HL-60/S4 treated with phorbol 12-myristate 13-acetate at 8.2 ng/mL for 4 days and 3 days (cell line): ENCODE results near the gene MCCC1.
"Not testable (repeated sequence)": the region's sequence is repeated elsewhere in the genome, so short reads cannot be mapped to it uniquely, and the experiment has no call there.

Source experiments
- in situ Hi-C: fragments of 300-500 bp; cut with MboI; formaldehyde crosslinking; loops from 2 replicates; pipeline ENCODE4 v1.15.0; 2022; ENCODE audit warnings: low sequenced_read_pairs

MCCC1 gene

DNA sequence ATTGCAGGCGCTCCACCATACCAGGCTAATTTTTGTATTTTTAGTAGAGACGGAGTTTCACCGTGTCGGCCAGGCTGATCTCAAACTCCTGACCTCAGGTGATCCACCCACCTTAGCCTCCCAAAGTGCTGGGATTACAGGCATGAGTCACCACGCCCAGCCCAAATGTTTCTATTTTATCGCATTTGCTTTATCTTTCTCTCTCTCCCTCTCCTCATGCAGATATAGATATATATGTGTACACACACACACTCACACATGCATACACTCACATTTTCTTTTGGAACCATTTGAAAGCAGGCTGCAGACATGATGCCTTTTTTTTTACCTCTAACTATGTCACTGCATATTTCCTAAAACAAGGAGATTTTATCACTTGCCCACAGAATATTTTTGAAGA lies 7.3 kb upstream of the MCCC1 start:
- in situ Hi-C loops, result no loop called here

DNA sequence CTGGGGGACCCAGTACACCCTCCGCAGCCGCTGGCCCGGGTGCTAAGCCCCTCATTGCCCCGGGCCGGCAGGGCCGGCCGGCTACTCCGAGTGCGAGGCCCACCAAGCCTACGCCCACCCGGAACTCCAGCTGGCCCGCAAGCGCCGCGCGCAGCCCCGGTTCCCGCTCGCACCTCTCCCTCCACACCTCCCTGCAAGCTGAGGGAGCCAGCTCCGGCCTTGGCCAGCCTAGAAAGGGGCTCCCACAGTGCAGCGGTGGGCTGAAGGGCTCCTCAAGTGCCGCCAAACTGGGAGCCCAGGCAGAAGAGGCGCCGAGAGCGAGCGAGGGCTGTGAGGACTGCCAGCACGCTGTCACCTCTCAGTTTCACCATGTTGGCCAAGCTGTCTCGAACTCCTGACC lies 4.7 kb upstream of the MCCC1 start:
- in situ Hi-C loops, result not testable (repeated sequence)

DNA sequence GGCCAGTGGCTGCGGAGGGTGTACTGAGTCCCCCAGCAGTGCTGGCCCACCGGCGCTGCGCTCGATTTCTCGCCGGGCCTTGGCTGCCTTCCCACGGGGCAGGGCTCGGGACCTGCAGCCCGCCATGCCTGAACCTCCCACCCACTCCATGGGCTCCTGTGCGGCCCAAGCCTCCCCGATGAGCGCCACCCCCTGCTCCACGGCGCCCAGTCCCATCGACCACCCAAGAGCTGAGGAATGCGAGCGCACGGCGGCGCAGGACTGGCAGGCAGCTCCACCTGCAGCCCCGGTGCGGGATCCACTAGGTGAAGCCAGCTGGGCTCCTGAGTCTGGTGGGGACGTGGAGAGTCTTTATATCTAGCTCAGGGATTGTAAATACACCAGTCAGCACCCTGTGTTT lies 1.7 kb upstream of the MCCC1 start:
- in situ Hi-C loops, result not testable (repeated sequence)

DNA sequence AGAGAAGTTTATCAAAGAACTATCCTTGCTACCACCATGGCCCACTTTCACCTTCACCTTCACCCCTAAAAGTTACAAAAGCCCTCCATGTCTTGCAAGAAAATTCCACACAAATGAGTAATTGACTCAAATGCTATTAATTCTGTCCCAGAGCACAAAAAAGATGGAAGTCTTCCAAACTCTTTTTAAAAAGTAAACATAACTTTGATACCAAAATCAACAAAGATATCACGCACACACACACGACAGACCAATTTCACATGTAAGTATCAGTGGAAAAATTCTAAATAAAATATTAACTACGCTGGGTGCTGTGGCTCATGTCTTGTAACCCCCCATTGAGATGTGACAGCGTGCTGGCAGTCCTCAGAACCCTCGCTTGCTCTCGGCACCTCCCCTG lies 1.1 kb upstream of the MCCC1 start:
- in situ Hi-C loops, result no loop called here

DNA sequence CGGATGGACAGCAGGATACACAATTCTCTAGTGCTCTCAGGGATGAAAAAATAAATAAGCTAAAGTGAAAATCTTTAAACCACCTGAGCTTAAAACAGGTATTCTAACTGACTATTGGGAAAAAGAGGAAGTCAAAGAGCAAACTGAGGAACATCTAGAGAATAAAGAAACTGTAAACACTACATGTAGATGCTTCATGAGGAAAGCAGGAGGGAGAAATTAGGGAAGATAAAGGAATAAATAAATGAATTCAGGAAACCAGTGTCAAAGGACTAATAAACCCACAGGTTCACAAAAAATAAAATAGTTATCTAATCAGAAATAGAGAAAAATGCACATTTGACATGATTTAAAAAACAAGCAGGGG lies 525 bp upstream of the MCCC1 start:
- in situ Hi-C loops, result no loop called here

DNA sequence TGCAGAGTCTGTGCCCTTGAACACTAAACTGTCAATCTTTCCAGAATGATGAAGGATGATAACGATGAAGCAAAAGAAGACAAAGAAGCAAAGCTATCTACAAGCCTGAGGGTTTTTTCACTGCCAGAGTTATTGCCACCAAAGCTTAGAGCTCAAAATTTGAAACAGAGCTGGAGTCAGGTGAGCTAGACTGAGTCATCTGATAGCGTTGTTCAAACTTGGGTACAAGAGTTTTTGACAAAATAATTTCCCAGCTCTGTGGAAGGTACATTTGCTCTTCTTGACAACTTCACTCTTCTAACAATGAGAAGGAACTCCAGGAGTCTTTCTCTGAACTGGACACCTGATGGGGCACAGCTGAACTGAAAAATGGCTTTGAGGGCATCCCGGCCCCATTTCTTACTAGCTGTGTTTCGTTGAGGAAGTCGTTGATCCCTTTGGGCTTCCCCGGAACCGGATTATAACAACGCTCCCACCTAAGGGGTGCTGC lies 715 bp downstream of the MCCC1 start:
- in situ Hi-C loops, result no loop called here

DNA sequence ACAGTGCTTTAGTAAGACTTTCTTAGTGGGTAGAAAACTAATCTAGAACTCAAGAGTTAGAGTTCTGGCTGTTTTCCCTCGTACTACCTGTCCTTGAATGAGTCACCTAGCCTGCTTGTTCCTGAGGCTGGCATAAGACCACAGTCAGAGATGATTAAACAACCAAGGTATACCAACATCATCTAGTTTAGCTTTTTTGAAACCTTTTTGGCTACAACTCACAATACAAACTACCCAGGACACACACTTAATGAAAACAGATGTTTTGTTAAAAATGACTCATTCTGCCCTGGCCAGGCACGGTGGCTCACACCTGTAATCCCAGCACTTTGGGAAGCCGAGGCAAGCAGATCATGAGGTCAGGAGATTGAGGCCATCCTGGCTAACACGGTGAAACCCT lies 4.6 kb downstream of the MCCC1 start:
- in situ Hi-C loops, result no loop called here

DNA sequence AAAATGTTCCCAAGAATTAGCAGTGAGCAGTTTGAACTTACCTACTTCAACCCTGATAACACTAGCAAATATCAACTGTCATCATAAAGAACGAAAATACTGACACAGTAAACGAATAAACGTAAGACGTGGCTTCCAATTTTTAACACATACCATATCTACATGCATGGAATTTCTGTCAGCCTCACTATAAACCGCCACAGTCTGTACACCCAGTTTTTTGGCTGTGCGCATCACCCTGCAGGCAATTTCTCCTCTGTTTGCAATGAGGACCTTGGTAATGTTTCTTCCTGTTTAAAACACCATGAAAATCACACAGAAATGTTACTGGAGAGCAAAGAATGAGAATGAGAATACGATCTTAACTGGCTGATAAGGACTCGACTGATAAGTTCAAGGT lies 7.0 kb downstream of the MCCC1 start:
- in situ Hi-C loops, result no loop called here

DNA sequence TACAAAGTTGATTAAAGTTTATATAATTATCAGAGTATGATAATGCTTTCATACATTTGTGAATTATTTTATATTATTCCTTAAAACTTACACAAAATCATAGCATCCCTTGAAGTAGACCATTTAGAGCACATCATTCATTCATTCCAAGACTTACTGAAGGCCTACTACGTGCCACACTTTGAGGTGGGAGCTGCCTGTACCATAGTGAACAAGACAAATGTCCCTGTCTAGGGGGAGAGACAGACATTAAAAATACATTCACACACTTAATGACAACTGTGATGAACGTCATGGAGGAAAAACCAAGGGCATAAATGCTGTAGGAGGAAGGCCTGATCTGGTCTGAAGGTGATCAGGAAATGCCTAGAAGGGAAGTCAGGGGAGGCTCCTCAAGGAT lies 12.1 kb downstream of the MCCC1 start:
- in situ Hi-C loops, result no loop called here

DNA sequence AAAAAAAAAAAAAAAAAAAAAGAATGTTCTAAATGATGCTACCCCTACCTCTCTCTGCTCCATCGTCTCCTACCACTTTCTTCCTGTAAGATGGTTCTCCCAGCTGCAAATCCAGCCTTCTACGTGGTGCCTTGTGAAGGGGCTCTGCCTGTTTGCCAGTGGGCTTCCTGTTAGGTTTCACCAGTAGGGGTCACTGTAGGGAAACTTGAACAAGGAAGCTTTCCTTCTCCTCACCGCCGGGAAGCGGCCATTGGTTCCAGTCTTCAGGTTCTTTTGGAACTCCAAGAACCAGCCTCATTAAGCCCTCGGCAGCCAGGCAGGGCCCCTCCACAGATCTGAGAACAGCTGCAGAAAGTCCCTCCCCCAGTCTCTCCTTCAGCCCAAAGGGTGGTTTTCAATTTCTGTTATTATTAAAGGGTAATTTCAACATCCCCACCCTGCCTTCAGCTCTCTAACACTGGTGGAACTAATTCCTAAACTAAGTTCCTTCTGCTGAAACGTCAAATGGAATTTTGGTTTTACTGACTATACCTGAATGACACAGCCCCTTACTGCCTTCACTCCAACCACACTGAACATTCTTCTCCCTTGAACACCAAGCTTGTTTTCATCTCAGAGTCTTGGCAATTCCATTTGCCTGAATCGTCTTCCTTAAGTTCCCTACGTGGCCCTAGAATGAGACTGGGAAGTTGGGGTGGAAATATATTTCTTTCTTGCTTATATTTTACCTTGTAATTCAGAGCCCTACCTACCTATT lies 13.5 kb downstream of the MCCC1 start:
- in situ Hi-C loops, result no loop called here

DNA sequence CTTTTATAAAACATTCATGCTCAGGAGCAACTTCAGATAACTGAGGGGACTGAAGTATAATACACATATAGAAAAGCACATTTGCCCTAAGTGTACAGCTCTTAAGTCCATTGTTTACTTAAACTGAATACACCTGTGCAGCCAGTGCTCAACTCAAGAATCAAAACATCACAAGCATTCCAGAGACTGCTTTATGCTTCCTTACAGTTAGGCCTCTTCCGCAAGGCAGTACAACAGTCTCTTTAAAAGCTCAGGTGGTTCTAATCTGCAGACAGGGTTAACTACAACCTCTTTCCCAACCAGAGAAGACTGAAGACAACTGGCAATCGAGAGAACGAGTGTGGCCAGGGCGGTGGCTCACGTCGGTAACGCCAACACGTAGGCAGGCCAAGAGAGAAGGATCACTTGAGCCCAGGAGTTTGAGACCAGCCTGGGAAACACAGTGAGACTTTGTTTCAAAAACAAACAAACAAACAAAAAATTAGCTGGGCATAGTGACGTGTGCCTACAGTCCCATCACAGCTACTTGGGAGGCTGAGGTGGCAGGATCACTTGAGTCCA lies 16.9 kb downstream of the MCCC1 start:
- in situ Hi-C loops, result no loop called here

DNA sequence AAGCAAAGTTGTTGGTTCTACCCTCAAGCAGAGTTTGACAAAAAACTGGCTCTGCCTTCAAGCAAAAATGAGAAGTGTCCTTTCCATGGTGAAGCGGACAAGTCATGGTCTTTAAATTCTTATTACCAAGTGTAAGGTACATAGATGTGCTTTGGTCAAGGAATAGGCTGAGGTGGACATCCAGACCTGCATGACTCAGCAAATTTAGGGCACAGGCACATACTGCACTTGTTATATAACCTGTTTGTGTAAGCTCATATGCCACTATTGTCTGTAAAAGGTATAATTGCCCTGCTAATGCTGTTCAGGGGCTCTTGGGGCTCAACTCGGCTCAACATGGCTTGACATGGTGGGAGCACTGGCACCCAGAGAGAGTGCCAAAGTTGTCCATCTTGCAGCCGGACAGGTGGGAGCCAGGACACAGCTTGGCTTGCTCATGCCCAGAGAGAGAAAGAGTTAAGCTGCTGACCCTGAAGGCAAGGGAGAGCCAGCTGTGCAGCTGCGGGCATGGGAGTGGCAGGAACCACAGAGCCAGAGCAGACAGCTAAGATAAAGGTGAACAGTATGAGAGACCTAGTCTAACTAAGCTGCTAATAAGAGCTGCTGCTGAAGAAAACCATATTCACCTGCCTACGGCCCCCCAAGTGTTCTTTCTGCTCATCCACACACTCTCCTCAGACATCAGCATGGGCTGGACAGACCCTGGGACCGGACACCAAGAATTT lies 17.7 kb downstream of the MCCC1 start:
- in situ Hi-C loops, result no loop called here

DNA sequence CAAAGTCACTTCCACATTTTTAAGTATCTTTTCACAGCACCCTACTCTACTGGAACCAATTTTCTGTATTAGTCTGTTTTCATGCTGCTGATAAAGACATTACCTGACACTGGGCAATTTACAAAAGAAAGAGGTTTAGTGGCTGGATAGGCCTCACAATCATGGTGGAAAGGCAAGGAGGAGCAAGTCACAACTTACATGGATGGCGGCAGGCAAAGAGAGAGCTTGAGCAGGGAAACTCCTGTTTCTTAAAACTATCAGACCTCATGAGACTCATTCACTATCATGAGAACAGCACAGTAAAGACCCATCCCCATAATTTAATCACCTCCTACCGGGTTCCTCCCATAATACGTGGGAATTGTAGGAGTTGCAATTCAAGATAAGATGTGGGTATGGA lies 18.7 kb downstream of the MCCC1 start:
- in situ Hi-C loops, result no loop called here

DNA sequence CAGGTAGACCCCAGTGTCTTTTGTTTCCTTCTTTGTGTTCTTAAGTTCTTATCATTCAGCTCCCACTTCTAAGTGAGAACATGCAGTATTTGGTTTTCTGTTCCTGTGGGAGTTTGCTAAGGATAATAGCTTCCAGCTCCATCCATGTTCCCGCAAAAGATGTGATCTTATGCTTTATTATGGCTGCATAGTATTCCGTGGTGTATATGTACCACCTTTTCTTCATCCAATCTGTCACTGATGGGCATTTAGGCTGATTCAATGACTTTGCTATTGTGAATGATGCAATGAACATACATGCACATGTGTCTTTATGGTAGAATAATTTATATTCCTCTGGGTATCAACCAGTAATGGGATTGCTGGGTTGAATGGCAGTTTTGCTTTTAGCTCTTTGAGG lies 24.4 kb downstream of the MCCC1 start:
- in situ Hi-C loops, result no loop called here

DNA sequence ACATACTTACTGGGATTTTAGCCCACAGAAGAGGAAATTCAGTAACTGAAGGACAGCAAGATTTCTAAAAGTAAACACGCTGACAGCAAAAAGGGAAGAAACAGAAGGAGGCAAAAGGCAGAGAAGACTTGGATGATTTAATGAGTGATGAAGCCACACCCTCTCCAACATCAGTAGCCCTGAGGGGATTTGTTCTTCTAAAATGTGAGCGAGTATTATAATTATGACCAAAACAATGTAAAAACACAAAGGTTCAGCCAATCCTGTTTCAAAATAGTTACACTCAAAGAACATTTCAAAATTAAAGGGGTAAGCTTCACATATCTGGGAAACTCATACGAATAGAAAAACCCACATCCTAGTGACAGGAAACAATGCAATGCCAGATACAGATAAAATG lies 25.0 kb downstream of the MCCC1 start:
- in situ Hi-C loops, result no loop called here

DNA sequence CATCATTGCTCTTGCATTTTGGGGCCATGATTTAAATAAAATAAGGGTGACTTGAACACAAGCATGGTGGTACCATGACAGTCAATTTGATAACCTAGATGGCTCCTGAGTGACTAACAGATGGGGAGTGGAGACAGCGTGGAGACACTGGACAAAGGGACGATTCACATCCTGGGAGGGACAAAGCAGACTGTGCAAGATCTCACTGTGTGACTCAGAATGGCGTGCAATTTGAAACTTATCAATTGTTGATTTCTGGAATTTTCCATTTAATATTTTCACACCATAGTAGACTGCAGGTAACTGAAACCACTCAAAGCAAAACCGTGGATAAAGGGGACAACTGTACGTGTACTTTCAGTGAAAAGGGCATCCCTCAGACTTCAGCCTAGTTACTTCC lies 25.5 kb downstream of the MCCC1 start:
- in situ Hi-C loops, result no loop called here

DNA sequence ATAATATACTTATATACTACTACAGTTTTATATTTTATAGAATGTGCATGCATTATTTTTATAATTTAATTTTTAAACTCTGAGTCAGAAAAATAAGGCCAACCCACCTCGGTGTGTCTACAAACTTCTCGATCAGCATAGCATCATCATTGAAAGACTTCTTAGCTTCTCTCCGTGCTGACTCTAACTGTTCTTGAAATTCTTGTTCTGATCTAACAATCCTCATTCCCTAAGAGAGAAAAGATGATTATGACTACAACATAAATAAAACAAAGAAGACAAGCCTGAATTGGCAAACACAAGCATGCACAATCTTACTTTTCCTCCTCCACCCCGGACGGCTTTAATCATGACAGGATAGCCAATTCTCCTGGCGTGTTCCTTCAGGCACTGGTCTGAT lies 28.4 kb downstream of the MCCC1 start:
- in situ Hi-C loops, result no loop called here

DNA sequence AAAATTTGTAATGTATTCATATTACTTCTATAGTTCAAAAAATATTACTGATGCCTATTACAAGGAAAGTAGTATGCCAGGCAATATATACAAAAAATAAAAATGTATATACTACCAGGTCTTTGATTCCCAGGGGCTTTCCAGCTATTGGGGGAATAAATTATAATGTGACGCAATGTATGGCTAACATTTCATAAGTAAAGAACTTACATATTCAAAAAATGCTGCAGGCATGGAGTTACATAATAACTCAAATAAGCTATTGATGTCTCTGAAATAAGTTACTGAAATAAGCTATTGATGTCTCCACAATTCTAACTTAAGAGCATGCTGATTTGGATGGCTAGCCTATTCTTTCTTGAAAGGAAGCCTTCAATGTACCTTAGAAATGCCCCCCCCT lies 30.2 kb downstream of the MCCC1 start:
- in situ Hi-C loops, result no loop called here

DNA sequence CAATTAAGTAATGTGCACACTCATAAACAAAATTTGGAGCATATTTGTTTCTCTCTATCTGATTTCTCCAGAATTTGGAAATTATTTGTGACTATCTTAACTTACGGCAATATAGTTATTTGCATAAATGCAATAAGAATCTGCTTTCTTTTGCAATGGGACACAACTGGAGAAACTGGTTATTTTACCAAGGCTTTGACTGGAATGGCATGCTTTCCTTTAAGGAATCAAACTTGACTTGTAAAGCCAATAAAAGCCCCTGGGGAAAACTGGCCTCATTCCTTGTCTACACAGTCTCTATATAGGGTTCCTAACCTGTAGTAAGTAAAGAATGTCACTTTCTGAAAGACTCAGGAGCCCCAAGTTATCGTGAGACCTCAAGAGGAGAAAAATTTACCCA lies 32.4 kb downstream of the MCCC1 start:
- in situ Hi-C loops, result not testable (repeated sequence)

DNA sequence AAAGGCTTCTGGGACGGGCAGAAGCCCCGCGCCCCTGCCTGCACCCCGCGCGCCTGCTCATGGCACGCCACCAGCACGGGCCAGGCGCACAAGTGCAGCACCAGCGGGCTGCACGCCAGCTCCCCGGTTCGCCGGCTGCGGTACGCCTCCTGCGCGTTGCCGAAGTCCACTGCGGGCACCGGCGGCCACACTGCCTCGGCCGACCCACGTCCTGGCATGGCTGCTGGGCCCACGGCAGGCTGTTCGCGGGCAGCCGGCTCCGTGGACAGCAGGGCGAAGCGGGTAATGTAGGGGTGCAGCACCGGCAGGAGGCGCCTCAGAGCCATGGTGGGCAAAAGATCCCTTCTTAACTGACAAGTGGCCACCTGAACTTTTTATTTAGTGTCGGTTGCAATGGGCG lies 34.8 kb downstream of the MCCC1 start:
- in situ Hi-C loops, result no loop called here

DNA sequence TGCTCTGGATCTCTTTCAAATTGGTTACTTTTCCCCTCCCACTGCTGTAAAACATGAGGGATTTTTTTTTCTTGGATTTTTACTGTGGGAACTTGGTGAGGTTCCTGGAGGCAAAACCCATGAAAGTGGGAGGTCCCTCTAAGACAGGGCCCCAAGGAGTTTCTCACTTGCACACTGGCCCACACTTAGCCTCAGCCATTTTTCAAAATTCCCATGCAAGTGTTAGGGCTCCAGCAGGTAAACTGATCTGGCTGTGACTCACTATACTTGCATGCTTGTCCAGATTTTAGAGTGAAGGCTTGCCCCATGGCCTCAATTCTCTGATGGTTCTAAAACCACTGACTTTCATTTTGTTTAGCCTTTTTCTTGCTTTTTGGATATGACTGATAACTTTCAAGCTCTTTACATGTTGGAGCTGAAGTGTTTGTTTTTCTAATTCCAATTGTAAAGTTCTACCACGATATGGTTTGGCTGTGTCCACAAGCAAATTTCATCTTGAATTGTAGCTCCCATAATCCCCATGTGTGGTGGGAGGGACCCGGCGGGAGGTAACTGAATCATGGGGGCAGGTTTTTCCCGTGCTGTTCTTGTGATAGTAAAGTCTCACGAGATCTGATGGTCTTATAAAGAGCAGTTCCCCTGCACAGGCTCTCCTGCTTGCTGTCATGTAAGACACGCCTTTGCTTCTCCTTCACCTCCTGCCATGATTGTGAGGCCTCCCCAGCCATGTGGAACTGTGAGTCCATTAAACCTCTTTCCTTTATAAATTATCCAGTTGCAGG lies 37.7 kb downstream of the MCCC1 start:
- in situ Hi-C loops, result no loop called here

DNA sequence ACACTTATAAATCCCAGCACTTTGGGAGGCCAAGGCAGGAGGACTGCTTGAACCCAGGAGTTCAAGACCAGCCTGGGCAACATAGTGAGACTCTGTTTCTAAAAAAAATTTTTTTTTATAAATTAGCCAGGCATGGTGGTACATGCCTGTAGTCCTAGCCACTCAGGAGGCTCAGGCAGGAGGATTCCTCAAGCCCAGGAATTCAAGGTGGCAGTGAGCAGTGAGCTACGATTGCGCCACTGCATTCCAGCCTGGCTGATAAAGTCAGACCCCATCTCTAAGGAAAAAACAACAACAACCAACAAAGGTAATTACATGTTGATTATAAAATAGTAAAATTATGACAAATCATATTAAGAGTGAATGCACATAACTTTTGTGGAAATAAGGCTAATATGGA lies 40.9 kb downstream of the MCCC1 start:
- in situ Hi-C loops, result no loop called here
